H9 (cell line): ENCODE results near the gene TBC1D8B. TPM values are rescaled to one million over a fixed set of nuclear protein-coding genes. Genes with fewer than 3 reads are reported as not detected.

ENCODE experiments used
- DNase-seq: peaks from one replicate; pipeline ENCODE4 v3.0.0-alpha.2; 2017
- H2AFZ ChIP-seq: one replicate; pipeline ENCODE4 v1.6.1; 2013; ENCODE audit warnings: mild to moderate bottlenecking, low read length, control low read depth, moderate library complexity
- H2AK5ac ChIP-seq: 2 replicates; pipeline ENCODE4 v1.6.1; 2013; ENCODE audit warnings: low read length, control low read depth, mixed read lengths; ENCODE audit not compliant: insufficient read length
- H2BK120ac ChIP-seq: one replicate; pipeline ENCODE4 v1.6.1; 2013; ENCODE audit warnings: low read depth, mild to moderate bottlenecking, low read length, control low read depth, inconsistent platforms; ENCODE audit not compliant: poor library complexity, severe bottlenecking
- H2BK12ac ChIP-seq: 2 replicates; pipeline ENCODE4 v1.6.1; 2013; ENCODE audit warnings: low read length, control low read depth, mixed read lengths, low read depth; ENCODE audit not compliant: insufficient read length
- H2BK15ac ChIP-seq: 2 replicates; pipeline ENCODE4 v1.6.1; 2013; ENCODE audit warnings: low read depth, low read length, control low read depth
- H2BK20ac ChIP-seq: one replicate; pipeline ENCODE4 v1.6.1; 2013; ENCODE audit warnings: low read depth, mild to moderate bottlenecking, low read length, control low read depth, inconsistent platforms; ENCODE audit not compliant: poor library complexity, severe bottlenecking
- H2BK5ac ChIP-seq: 2 replicates; pipeline ENCODE4 v1.6.1; 2013; ENCODE audit warnings: low read length, control low read depth, mixed read lengths; ENCODE audit not compliant: insufficient read length
- H3K14ac ChIP-seq: 2 replicates; pipeline ENCODE4 v1.6.1; 2013; ENCODE audit warnings: low read length, control low read depth; ENCODE audit not compliant: insufficient read depth
- H3K18ac ChIP-seq: 2 replicates; pipeline ENCODE4 v1.6.1; 2013; ENCODE audit warnings: low read depth, mild to moderate bottlenecking, mixed read lengths, low read length, control low read depth; ENCODE audit not compliant: insufficient read length
- H3K23ac ChIP-seq: 2 replicates; pipeline ENCODE4 v1.6.1; 2013; ENCODE audit warnings: low read length, control low read depth, mixed read lengths, low read depth; ENCODE audit not compliant: insufficient read length
- H3K23me2 ChIP-seq: 2 replicates; pipeline ENCODE4 v1.6.1; 2013; ENCODE audit warnings: low read depth, mild to moderate bottlenecking, mixed read lengths, low read length, control low read depth; ENCODE audit not compliant: insufficient read length, poor library complexity, severe bottlenecking
- H3K27ac ChIP-seq: 2 replicates; pipeline ENCODE4 v1.5.1; 2013; ENCODE audit warnings: low read length, control low read depth, mixed read lengths, low read depth; ENCODE audit not compliant: insufficient read length
- H3K27me3 ChIP-seq: 2 replicates; pipeline ENCODE4 v1.6.1; 2013; ENCODE audit warnings: low read length, control low read depth, inconsistent platforms; ENCODE audit not compliant: insufficient read depth
- H3K4ac ChIP-seq: 2 replicates; pipeline ENCODE4 v1.6.1; 2013; ENCODE audit warnings: low read depth, mild to moderate bottlenecking, control low read depth, inconsistent platforms, low read length, moderate library complexity
- H3K4me1 ChIP-seq: 2 replicates; pipeline ENCODE4 v1.6.1; 2013; ENCODE audit warnings: low read length, control low read depth, inconsistent platforms; ENCODE audit not compliant: insufficient read depth
- H3K4me2 ChIP-seq: 2 replicates; pipeline ENCODE4 v1.6.1; 2013; ENCODE audit warnings: low read length, control low read depth, mixed read lengths; ENCODE audit not compliant: insufficient read length, insufficient read depth
- H3K56ac ChIP-seq: 2 replicates; pipeline ENCODE4 v1.6.1; 2013; ENCODE audit warnings: low read depth, mild to moderate bottlenecking, mixed read lengths, low read length, control low read depth; ENCODE audit not compliant: insufficient read length
- H3K79me1 ChIP-seq: 2 replicates; pipeline ENCODE4 v1.6.1; 2013; ENCODE audit warnings: low read depth, mild to moderate bottlenecking, moderate library complexity, low read length, control low read depth, inconsistent platforms; ENCODE audit not compliant: insufficient read depth, poor library complexity, severe bottlenecking
- H3K79me2 ChIP-seq: 2 replicates; pipeline ENCODE4 v1.6.1; 2013; ENCODE audit warnings: low read length, control low read depth, inconsistent platforms; ENCODE audit not compliant: insufficient read depth
- H3K9ac ChIP-seq: 2 replicates; pipeline ENCODE4 v1.6.1; 2013; ENCODE audit warnings: low read length, control low read depth, mixed read lengths; ENCODE audit not compliant: insufficient read length; ENCODE audit errors: extremely low read depth
- H3K9me3 ChIP-seq: one replicate; pipeline ENCODE4 v1.6.1; 2013; ENCODE audit warnings: low read depth, low read length, inconsistent platforms; ENCODE audit not compliant: control insufficient read depth
- H3T11ph ChIP-seq: one replicate; pipeline ENCODE4 v1.6.1; 2013; ENCODE audit warnings: mild to moderate bottlenecking, low read length, control low read depth, inconsistent platforms
- H4K20me1 ChIP-seq: one replicate; pipeline ENCODE4 v1.6.1; 2013; ENCODE audit not compliant: control insufficient read depth, insufficient read length, insufficient read depth
- H4K5ac ChIP-seq: 2 replicates; pipeline ENCODE4 v1.6.1; 2013; ENCODE audit warnings: low read depth, mild to moderate bottlenecking, mixed read lengths, low read length, control low read depth; ENCODE audit not compliant: insufficient read length
- H4K8ac ChIP-seq: replicated peaks from 2 replicates; pipeline ENCODE4 v1.6.1; 2013; ENCODE audit warnings: low read length, control low read depth, mixed read lengths, low read depth; ENCODE audit not compliant: insufficient read length
- H4K91ac ChIP-seq: 2 replicates; pipeline ENCODE4 v1.6.1; 2013; ENCODE audit warnings: low read depth, mild to moderate bottlenecking, moderate library complexity, mixed read lengths, low read length, control low read depth; ENCODE audit not compliant: insufficient read length
- H3K27ac Mint-ChIP-seq, 3 experiments: 2 replicates in 2 of 3; 3 replicates in 1 of 3; pipeline ENCODE4 v1.8.0; 2020 to 2021; ENCODE audit warnings: mixed read lengths in 3 of 3, mild to moderate bottlenecking in 1 of 3, moderate library complexity in 1 of 3
- H3K27me3 Mint-ChIP-seq: 2 replicates; pipeline ENCODE4 v1.8.0; 2021; ENCODE audit warnings: low read depth, mild to moderate bottlenecking, moderate library complexity, mixed read lengths
- H3K36me3 Mint-ChIP-seq, 3 experiments: 2 replicates in 2 of 3; 3 replicates in 1 of 3; pipeline ENCODE4 v1.8.0; 2020 to 2021; ENCODE audit warnings: low read depth in 3 of 3, mixed read lengths in 3 of 3; ENCODE audit not compliant: insufficient read depth in 1 of 3
- H3K4me1 Mint-ChIP-seq, 2 experiments: 2 replicates each; pipeline ENCODE4 v1.8.0; 2020; ENCODE audit warnings: mixed read lengths in 2 of 2
- H3K4me3 Mint-ChIP-seq, 2 experiments: 2 replicates in 1 of 2; 3 replicates in 1 of 2; pipeline ENCODE4 v1.8.0; 2020 to 2021; ENCODE audit warnings: mild to moderate bottlenecking in 2 of 2, mixed read lengths in 2 of 2, moderate library complexity in 1 of 2
- H3K9me3 Mint-ChIP-seq, 2 experiments: 2 replicates in 1 of 2; 3 replicates in 1 of 2; pipeline ENCODE4 v1.8.0; 2020; ENCODE audit warnings: mild to moderate bottlenecking in 2 of 2, mixed read lengths in 2 of 2, moderate library complexity in 1 of 2
- CTCF ChIP-seq: fragments of 200-600 bp; sonication (generic); conservative IDR thresholded peaks from 3 replicates; pipeline ENCODE4 v1.8.0; 2021; ENCODE audit warnings: antibody characterized with exemption, mild to moderate bottlenecking
- WGBS: extraction: QIAGEN DNeasy Blood & Tissue Kit; methylation state at CpG from one replicate; pipeline ENCODE4 v1.1.7; 2013; ENCODE audit warnings: missing lambda C conversion rate, low lambda C conversion rate, mixed read lengths; ENCODE audit not compliant: insufficient read length; ENCODE audit errors: extremely low coverage; 5-methylcytosine and 5-hydroxymethylcytosine counted together
- total RNA-seq: library from RNA; stranded (reverse); gene quantifications from 2 replicates; pipeline ENCODE4 v1.2.1, GENCODE V29; 2021

Gene TBC1D8B
- total RNA-seq, 1 experiment from 2014 or later, result 2.6 TPM

GRCh38 chrX:106899841-106900240 lies 97.4 kb downstream of the TBC1D8B start:
- no peak overlapping the region for H3K4ac ChIP-seq
- no peak overlapping the region for H3K4me3 Mint-ChIP-seq

More at GRCh38 chrX:106899841-106900240, 97.4 kb downstream of the TBC1D8B start:
- H4K20me1 ChIP-seq, result no peaks in the 10 kb centered on the region
- no peak overlapping the region for H3K18ac ChIP-seq
- no peak overlapping the region for H4K8ac ChIP-seq
- no peak overlapping the region for H2BK5ac ChIP-seq
- H3K56ac ChIP-seq, result no peak overlapping the region
- Mint-ChIP-seq H3K27me3 (no peaks in the 10 kb centered on the region), H3K9me3 (peaks cover 0 to 57% of the 10 kb centered on the region in 2 experiments; a peak in 2 of 5 replicates), H3K4me1 (peaks cover 9 to 13% of the 10 kb centered on the region in 2 experiments), H3K36me3 (no peaks in the 10 kb centered on the region; a peak in 1 of 7 replicates), H3K27ac (no peak overlapping the region)
- no peak for TF ChIP-seq CTCF
- no peaks in the 10 kb centered on the region for H3K79me2 ChIP-seq
- no peak overlapping the region for H3K4me2 ChIP-seq
- H3T11ph ChIP-seq, result no peak overlapping the region
- no peak overlapping the region for H2BK15ac ChIP-seq
- H2AFZ ChIP-seq, result no peak overlapping the region
- no peak overlapping the region for H4K91ac ChIP-seq
- no peaks in the 10 kb centered on the region for H3K9me3 ChIP-seq
- no peak for DNase-seq
- WGBS, result no CpG with 5 or more reads among the region's 1 CpG
- H2BK120ac ChIP-seq, result no peak overlapping the region
- H2AK5ac ChIP-seq, result no peak overlapping the region
- no peak overlapping the region for H3K23ac ChIP-seq
- H2BK20ac ChIP-seq, result no peak overlapping the region
- H3K4me1 ChIP-seq, result no peaks in the 10 kb centered on the region
- H3K23me2 ChIP-seq, result no peaks in the 10 kb centered on the region
- no peaks in the 10 kb centered on the region for H3K79me1 ChIP-seq
- H4K5ac ChIP-seq, result no peak overlapping the region
- H3K9ac ChIP-seq, result no peak overlapping the region
- no peaks in the 10 kb centered on the region for H3K27me3 ChIP-seq
- H2BK12ac ChIP-seq, result no peak overlapping the region
- no peak overlapping the region for H3K14ac ChIP-seq
- H3K27ac ChIP-seq, result no peak overlapping the region
